Activated CD4-positive, alpha-beta T cell treated with anti-CD3 and anti-CD28 coated beads for 48 hours (primary cell): ENCODE results near the gene XKR3.
"Not testable (repeated sequence)": the region's sequence is repeated elsewhere in the genome, so short reads cannot be mapped to it uniquely, and the experiment has no call there.

Experiments used
- DNase-seq: peaks from one replicate; pipeline ENCODE4 v3.0.0-alpha.2; 2020

XKR3 gene

DNA sequence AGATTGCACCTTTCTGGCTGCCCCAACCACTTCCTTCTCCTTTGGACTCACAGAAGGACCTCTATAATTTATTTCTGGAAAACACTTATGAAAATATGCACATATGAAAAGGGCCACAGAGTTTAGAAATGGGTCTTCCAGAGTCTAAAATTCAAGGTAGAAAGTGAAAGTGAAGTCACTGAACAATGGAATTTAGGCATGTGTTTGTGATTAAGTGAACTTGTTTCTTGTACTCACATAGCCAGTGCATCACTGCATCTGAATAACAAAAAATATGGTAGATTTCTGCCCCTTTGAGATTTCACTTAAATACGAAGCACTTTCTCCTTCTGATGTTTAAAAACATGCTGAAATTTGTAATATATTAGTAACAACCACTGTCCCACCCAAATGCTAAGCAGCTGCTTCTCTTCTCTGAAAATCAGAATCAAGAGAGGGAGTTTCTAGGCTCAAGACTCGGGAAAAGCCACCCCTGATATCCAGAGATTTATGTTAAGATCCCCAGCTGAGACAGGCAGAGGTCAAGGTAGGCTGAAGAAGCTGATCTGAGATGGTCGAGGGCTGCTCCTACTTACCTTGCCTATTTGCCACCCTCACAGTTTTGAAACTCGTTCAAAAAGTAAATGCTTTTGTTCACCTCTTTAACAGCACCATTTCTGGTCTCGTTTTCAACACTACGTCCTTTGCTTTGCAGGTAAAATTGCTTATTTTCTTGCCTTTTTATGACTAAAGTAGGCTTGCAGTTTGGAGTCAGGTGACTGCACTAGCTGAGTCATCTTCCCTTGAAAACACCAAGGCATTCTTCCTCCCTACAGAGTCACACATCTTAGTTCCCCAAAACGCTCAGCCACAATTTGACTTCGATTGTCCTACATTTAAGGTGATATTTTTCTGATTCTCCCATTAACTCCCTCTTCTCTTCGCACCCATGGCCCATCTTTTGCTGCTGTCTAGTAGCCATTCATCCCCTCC is at the start of gene XKR3:
Gene XKR3 (minus strand): TSS at position 696 of the 972 bp plus-strand sequence. CDS start 17,338 bp downstream, outside the sequence.
- DNase-seq: no peak

DNA sequence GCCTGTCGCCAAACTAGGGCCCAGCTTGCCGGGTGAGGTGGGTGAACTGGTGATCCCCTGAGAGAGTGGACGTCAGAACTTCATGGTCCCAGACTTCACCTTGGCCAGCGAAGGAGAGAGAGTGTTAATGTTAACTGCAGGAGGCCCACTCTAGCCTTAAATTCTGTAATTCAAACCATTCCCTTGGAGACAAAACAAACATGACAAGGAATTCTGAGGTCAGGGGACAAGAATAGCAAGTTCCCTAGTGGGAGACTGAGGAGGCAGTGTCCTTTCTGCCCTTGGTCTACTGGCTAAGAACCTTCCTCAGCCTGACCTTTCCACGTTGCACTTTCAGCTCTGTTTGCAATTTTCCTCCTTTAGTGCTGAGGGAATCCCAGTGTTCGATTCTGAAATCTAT is 44.4 kb upstream of the XKR3 start:
- not testable (repeated sequence) for DNase-seq

DNA sequence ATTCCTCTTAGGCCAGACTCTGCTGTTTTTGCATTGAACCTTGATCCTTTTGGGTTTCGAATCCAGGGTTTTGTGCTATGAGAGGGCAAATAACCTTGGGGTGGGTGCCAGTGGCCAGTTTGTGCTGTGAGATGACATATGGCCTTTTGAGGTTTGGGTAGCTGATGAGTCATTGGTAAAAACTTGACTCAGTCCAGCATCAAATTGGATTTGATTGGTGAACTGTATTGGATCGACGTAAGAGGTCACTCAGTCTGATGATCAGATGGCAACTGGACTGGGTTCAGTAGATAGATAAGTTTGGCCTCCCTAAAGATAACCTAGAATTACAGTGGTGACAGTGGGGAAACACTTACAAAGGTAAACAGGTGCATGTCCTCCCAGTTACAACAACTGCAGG is 41.0 kb upstream of the XKR3 start:
- DNase-seq: no peak

DNA sequence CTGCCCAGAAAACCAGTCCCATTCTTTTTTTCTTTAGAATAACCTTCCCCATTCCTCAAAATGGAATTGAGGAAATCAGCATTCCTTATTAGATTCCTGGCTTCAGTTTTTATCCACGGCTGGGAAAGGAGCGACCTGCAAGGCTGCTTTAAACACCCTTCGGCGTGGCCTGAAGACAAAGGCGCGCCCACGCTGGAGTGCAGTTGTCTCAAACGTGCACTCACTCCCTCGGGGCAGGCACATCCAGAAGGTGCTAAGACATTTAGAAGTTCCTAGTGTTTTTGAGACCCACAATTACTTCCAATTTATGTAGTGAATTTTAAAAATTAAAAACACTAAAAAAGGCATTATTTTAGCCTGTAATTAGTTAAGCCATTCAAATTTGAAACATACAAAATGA is 31.6 kb upstream of the XKR3 start:
- DNase-seq: not testable (repeated sequence)

DNA sequence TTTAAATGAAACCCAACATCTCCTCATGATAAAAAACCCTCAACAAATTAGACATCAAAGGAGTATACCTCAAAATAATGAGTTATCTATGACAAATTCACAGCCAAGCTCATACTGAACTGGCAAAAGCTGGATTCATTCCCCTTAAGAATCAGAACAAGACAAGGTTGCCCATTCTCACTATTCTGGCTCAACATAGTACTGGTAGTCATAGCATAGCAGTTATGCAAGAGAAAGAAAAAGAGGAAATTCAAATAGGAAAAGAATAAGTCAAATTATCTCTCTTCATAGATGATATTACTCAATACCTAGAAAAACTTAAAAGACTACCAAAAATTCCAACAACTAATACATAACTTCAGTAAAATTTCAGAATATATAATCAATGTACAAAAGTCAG is 29.4 kb upstream of the XKR3 start:
- no peak for DNase-seq

DNA sequence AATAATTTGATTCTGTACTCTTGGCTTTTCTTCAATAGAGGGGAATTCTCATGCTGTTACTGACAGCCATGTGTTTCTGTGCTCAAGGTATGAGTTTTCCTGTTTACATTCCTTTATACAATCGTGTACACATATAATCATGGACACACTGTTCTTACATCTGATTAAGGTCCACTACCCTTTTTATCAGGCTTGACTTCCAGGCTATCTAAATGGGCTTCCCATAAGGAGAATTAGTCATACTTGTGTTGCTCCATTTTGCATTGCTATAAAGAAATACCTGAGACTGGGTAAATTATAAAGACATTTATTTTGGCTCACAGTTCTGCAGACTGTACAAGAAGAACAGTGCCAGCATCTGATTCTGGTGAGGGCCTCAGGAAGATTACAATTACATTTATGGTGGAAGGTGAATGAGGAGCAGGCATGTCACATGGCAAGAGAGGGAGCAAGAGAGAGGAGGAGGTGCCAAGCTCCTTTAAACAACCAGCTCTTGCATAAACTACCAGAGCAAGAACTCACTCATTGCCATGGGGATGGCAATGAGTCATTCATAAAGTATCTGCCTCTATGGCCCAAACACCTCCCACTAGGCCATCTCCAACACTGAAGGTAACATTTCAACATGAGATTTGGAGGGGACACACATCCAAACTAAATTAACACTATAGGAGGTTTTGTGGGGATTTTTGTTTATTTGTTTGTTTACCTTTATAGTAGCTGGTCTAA is 26.2 kb upstream of the XKR3 start:
- DNase-seq: not testable (repeated sequence)

DNA sequence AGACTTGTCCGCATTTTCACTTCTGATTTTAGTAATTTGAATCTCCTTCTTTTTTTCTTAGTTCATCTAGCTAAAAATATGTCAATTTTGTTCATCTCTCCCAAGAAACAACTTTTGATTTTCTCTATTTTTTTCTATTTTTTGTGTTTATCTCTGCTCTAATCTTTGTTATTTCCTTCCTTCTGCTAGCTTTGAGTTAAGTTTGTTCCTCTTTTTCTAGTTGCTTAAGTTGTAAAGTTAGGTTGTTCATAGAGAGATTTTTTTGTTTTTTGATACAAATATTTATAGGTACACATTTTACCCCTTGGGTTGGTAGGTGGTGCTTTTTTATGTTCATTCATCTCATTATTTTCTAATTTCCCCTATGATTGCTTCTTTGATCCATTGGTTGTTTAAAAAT is 22.1 kb upstream of the XKR3 start:
- DNase-seq: no peak

DNA sequence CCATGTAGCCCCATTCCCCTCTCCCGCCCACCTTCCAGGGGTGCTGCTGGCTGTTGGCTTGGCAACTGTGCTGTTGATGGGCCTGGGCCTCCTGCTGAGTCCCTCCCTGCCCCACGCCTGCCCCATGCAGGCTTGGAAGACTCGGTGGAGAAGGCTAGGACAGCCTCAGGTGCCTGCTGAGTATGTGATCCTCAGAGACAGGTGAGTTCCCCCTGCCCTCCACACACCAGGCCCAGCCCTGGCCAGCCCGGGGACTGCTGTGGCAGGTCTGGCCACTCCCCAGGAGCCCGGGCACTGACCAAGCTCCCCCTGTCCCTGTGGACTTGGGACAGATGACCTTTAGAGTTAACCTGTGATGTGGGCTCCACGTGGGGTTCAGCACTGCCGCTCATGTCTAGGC is 20.7 kb upstream of the XKR3 start:
- DNase-seq: no peak

DNA sequence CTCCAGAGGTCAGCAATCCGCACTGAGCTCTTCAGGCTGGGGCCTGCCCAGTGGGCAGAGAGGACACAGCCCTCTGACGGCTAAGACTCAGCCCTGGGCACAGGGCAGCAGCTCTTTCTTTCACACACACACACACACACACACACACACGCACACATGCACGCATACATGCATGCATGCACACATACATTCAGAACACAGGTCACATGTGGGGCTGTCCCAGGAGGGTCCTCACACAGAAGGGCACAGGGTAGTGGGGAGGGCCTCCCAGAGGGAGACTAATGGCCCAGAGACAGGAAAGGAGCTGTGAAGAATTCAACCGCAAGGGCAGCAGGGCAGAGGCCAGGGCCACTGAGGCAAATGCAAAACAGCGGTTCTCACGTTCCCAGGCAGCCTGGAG is 20.3 kb upstream of the XKR3 start:
- DNase-seq: no peak

DNA sequence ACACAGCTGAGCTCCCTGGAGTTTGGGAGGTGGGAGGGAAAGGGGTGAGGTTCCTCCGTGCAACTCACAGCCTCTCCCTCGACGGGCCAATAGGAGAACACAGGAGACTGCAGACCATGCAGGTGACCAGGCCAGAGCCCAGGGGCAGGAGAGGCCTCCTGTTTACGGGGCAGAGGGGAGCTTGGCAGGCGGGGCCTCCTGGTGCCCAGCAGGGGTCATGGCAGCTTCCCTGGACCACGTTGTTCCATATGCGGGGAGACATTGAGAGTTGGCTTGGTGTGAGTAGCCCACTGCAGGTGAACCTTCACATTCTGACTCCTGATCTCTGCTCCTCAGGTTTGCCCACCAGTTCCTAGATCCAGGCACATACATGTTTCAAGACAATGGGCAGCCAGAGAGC is 19.3 kb upstream of the XKR3 start:
- no peak for DNase-seq

DNA sequence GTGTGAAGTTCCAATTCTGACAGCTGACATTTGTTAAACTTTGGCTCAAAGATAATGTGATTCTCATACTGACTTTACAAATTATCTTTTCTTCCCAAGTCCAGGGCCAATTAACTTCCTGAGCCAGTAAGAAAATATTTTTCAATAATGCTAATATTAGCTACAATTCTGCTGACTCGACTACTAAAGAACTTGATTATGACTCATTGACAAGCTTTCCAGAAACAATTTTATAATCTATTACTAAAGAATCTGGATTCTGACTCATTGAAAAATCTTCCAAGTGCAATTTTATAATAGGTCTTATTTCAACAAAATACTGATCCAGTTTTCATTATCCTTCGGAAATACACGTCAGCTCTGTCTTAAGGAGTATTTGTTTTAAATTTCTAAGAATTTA is 12.9 kb upstream of the XKR3 start:
- no peak for DNase-seq

DNA sequence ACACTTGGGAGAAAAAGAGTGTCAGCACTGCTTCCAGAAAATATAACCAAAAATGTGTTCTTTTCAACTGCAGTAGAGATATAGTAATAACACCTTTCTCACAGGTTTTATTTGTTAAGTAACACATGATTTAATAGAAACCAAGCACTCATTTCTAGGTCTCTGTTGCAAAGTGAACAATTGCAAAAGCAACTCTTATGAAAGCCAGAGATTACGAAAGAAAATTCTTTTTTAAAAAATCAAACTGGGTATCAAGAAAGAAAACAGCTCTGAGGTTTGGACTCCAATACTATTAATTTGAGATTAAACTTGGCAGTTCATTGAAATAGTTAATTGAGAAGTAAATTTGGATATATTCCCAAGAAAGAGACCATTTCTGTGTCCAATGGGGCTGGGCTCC is 9.8 kb upstream of the XKR3 start:
- no peak for DNase-seq

DNA sequence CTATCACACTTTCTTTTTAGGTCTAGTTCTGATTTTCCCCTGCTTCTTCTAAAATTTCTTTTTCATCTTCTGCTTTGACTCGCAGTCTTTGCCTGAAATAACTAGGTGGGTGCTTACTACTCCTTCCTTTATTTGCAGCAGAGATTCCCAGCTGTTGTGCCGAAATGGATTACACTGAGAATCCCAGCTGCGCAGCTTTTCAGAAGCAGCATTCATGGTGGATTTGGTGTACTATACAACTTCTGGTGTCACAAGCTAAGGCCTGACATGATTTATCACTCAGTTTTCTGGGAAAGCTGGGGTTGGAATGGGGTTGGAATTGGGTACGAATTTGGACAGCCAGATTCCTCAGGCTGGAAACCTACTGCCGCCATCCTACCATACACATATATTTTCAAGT is 6.0 kb upstream of the XKR3 start:
- no peak for DNase-seq

DNA sequence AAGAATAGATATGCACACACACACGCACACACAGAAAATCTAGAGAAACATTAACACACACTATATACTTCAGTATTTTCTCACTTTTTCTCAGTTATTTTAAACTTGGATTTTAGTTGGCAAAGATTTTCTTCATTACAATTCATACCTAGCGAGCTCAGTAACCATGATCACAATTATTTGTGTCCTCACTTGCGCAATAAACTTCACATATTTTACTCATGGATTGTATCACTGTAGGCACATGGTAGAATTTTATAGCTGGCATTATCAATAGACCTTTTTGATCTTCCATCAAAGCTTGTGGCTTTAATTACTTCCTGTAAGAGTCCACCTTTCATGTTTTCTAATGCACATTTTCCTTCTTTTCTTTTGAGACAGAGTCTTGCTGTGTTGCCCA is 4.8 kb upstream of the XKR3 start:
- no peak for DNase-seq

DNA sequence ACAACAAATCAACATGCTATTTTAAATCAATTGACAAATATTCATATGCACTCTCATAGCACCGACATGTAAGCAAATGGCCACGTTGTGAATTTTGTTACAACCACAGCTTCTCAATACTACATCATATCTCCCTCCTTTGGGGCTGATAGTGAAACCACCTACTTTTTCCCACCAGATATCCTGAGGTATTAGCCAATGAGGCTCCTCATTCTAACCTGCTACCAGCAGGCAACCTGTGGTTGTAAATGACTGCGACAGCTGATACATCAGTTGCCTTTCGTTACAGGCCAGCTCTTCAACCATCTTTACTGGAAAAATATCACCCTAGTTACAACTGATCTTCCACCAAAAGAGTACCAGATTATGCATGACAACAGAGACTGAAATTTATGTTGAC is 3.7 kb upstream of the XKR3 start:
- DNase-seq: no peak

DNA sequence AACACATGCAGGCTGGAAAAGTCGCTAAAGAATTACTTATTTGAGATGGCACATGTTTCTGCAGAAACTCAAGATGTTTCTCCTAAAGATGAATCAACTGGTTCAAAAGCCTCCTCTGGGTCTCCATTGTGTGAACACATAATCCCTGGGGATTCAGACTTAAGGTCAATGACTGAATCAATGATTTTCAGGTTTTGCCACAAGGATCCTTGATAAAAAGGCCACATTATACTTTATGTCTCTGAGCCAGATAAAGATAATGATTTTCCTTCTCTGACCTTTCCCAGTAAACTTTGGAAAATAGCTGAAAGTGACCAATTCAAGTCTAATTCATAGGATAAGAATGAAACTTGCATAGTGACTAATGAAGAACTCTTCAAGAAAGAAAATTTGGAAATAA is 2.3 kb upstream of the XKR3 start:
- DNase-seq: no peak

DNA sequence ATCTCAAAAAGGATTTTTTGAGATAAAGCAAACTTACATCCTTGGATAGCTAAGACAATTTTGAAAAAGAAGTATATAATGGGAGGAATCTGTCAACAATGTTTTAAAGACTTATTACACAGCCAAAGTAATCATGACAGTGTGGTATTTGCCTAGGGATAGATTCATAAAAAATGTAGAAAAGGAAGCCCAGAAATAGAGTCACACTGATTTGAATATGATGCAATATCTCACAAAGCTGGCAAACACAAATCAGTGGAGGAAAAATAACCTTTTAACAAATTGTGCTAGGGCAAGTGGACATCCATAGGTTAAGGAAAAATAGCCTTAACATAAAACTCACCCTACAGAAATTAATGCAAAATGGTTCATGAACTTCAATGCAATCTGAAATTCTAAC is 6.0 kb downstream of the XKR3 start:
- no peak for DNase-seq

DNA sequence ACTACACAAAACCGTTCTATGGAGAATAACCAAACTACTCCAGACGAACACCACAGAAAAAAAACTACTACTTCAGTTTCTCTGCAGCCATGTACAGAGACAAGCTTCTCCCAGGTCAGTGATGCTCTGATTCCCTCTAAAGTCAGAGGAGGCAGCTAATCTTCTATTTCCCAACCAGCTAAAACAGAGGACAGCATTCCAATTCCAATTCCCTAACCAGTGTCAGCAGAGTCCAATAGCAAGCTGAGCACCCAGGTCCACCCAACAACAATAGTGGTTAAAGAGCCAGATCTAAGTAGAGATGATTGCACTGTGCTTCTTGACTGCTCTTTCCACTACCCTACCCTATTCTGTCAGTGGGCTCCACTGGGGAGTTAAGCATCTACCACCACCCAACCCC is 6.7 kb downstream of the XKR3 start:
- DNase-seq: no peak

DNA sequence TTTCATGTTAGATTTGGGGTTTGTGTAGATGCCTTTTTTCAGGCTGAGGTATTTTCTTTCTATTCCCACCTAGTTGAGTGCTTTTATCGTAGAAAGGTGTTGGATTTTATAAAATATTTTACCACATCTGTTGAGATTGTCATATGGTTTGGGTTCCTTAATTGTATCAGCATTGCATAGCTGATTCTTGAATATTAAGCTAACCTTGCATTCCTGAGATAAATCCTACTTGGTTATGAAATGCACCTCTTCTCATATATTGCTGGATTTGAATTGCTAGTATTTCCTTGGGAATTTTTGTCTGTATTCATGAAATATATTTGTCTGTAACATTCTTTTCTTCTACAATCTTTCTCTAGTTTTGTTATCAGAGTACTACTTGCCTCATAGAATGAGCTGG is 10.1 kb downstream of the XKR3 start:
- no peak for DNase-seq

DNA sequence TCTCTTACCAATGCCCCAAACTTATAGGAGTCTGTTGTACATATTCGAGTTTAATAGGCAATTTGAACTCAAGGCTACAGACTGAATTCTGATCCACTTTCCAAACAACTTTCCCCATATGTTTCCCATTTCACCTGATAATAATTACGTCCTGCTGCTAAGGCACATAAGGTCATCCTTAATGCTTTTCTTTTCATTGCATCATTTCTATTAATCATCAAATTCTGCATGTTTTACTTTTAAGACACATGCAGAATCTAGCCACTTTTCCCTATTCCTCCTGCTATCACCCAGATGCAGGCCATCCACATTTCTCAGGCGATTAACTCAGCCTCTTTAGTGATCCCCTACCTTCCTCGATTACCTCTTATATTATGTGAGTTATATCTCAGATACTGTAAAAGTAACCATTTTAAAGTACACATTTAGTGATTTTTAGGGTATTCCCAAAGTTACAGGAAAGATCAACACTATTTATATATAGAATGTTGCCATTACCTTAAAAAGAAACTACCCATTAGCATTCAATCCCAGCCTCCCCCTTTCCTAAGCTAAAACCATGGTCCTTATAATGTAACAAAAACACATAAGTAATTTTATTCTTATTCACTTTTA is 14.9 kb downstream of the XKR3 start:
- DNase-seq: no peak

DNA sequence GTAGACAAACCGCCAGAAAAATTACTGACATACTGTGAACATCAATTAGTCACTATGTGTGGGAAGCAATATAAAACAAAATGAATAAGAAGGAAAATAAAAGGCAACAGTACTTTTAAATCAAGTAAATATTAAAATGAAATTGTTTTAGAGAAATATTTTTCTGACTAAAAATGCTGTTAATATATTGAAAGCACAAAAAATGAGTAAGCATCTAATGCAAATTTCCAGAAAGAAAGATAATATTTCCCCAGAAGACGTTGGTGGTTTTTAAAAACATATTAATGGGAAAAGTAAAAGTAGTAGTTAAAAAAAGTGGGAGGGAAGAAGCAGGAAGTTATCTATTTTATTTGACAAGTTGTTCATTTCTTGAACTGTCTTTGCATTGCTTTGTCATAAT is 16.5 kb downstream of the XKR3 start:
- no peak for DNase-seq

DNA sequence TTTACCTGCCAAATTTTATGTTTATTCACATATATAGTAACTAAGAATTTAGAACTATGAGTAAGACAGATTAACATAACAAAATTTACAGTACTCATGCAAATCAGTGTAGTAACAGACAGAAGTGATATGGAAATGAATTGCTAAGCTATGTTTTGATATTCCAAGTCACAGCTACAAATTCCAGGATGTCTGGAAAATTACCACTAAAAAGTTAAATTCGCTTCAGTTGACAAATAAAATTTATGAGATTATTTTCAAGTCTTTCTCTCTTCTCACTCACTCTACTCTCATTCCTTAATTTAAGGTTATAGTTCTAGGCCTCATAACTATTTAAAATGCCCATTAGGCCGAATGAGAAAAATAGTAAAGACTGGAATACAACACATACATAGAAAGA is 18.1 kb downstream of the XKR3 start:
- DNase-seq: no peak

DNA sequence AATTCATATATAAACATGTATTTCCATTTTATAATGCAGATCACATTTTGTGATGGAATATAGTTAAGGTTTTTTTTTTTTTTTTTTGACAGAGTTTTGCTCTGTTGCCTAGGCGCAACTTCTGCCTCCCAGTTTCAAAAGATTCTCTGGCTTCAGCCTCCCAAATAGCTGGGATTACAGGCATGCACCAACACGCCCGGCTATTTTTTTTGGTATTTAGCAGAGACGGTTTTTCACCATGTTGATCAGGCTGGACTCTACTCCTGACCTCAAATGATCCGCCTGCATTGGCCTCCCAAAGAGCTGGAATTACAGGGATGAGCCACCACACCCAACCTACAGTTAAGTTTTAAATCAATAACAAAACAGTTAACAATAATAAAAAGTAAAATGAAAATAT is 18.8 kb downstream of the XKR3 start:
- no peak for DNase-seq

DNA sequence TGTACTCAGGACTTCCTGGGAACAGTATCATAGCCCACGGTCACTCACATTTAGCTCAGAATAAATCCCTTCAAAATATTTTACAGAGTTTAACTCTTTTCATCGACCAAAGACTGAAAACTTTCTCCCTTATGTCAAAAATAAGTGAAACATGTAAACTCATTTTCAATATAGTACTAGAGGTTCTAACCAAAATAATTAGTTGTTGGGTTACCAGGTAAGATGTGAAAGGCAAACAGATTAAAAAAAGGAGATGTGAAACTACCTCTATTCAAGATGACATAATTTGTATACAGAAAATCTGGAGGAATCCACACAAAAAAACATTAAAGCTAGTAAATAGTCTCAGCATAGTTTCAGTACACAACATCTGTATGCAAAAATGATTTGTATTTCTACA is 20.3 kb downstream of the XKR3 start:
- no peak for DNase-seq
